ENCODE data around the gene CCL21.

DNA sequence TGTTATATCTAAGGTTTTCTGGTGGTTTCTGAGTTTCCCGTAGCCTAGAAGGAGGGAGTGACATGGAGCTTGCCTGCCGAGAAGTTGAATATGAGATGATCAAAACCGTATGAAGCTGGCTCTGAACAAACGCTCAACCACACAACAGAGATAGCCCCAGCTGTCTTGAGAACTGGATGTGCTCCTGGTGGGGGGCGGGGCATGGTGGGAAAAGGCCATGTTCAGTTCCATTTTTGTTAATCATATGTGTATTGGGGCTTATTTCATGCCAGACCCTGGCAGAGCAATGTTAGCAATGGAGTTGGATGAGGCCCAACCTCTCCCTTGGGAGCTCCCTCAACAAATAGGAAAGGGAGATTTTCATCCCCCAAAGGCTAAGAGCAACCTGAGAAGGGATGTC, 23.7 kb downstream of the CCL21 start:
- TF ChIP-seq, protein P1, sequence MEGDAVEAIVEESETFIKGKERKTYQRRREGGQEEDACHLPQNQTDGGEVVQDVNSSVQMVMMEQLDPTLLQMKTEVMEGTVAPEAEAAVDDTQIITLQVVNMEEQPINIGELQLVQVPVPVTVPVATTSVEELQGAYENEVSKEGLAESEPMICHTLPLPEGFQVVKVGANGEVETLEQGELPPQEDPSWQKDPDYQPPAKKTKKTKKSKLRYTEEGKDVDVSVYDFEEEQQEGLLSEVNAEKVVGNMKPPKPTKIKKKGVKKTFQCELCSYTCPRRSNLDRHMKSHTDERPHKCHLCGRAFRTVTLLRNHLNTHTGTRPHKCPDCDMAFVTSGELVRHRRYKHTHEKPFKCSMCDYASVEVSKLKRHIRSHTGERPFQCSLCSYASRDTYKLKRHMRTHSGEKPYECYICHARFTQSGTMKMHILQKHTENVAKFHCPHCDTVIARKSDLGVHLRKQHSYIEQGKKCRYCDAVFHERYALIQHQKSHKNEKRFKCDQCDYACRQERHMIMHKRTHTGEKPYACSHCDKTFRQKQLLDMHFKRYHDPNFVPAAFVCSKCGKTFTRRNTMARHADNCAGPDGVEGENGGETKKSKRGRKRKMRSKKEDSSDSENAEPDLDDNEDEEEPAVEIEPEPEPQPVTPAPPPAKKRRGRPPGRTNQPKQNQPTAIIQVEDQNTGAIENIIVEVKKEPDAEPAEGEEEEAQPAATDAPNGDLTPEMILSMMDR (IDR thresholded peaks at IDR 0.05): no peak
- TF ChIP-seq, protein P2, sequence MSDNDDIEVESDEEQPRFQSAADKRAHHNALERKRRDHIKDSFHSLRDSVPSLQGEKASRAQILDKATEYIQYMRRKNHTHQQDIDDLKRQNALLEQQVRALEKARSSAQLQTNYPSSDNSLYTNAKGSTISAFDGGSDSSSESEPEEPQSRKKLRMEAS (IDR thresholded peaks at IDR 0.05): no peak
- TF ChIP-seq SMC3 (IDR thresholded peaks at IDR 0.05) (no peak), FOSL2 (IDR thresholded peaks at IDR 0.05) (no peak), FOSL2 (CRISPR knock-in tag; IDR thresholded peaks at IDR 0.05) (no peak), PHF8 (IDR thresholded peaks at IDR 0.05; ENCODE audit: borderline replicate concordance, low read depth) (no peak), CBX8 (IDR thresholded peaks at IDR 0.05) (no peak), ZSCAN20 (CRISPR knock-in tag; IDR thresholded peaks at IDR 0.05) (no peak), MAFK (IDR thresholded peaks at IDR 0.05; ENCODE audit: partially characterized antibody) (no peak), MYC (IDR thresholded peaks at IDR 0.05; ENCODE audit: borderline replicate concordance, low read length) (no peak), HOXA7 (CRISPR knock-in tag; IDR thresholded peaks at IDR 0.05) (no peak), EP300 (IDR thresholded peaks at IDR 0.05) (no peak), POLR2A (IDR thresholded peaks at IDR 0.05; ENCODE audit: low read length) (no peak)
- TF ChIP-seq, protein P3, sequence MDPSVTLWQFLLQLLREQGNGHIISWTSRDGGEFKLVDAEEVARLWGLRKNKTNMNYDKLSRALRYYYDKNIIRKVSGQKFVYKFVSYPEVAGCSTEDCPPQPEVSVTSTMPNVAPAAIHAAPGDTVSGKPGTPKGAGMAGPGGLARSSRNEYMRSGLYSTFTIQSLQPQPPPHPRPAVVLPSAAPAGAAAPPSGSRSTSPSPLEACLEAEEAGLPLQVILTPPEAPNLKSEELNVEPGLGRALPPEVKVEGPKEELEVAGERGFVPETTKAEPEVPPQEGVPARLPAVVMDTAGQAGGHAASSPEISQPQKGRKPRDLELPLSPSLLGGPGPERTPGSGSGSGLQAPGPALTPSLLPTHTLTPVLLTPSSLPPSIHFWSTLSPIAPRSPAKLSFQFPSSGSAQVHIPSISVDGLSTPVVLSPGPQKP (IDR thresholded peaks at IDR 0.05; ENCODE audit: low read depth, low read length): no peak
- TF ChIP-seq, protein P4, sequence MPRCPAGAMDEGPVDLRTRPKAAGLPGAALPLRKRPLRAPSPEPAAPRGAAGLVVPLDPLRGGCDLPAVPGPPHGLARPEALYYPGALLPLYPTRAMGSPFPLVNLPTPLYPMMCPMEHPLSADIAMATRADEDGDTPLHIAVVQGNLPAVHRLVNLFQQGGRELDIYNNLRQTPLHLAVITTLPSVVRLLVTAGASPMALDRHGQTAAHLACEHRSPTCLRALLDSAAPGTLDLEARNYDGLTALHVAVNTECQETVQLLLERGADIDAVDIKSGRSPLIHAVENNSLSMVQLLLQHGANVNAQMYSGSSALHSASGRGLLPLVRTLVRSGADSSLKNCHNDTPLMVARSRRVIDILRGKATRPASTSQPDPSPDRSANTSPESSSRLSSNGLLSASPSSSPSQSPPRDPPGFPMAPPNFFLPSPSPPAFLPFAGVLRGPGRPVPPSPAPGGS (IDR thresholded peaks at IDR 0.05): no peak
